Sciatic nerve (tissue), 2 donors: ENCODE results near the gene ZNF850. TPM values are rescaled to one million over a fixed set of nuclear protein-coding genes. Genes with fewer than 3 reads are reported as not detected.
A peak's percentile ranks its signal among the peaks of the same experiment; 100 is the strongest.
"Not testable (repeated sequence)": the region's sequence is repeated elsewhere in the genome, so short reads cannot be mapped to it uniquely, and the experiment has no call there.

Experiments
- ATAC-seq: fragments of 200-7000 bp; cut with Tn5 transposase; one replicate; pipeline ENCODE4 v1.9.1; 2020; ENCODE audit warnings: mild to moderate bottlenecking, moderate library complexity
- DNase-seq: peaks from one replicate; pipeline ENCODE4 v3.0.0-alpha.2; 2020; ENCODE audit warnings: low spot score
- intact Hi-C: fragments of 100-400 bp; cut with DNase I; formaldehyde crosslinking; loops from one replicate; pipeline ENCODE4 v1.14.2; 2022
- total RNA-seq: library from RNA; stranded (reverse); fragmentation: NEBNext Ultra II Directional; extraction: Animal tissue kit (Norgen Biotek cat#: 25700); gene quantifications from one replicate; pipeline ENCODE4 v1.2.1, GENCODE V29; 2021
- donor health status: DM: no; HTN: no; CAD: no.
- donor health status: DM: no; HTN: no; CAD: no.

Gene ZNF850
- total RNA-seq, result 4.5 TPM

DNA sequence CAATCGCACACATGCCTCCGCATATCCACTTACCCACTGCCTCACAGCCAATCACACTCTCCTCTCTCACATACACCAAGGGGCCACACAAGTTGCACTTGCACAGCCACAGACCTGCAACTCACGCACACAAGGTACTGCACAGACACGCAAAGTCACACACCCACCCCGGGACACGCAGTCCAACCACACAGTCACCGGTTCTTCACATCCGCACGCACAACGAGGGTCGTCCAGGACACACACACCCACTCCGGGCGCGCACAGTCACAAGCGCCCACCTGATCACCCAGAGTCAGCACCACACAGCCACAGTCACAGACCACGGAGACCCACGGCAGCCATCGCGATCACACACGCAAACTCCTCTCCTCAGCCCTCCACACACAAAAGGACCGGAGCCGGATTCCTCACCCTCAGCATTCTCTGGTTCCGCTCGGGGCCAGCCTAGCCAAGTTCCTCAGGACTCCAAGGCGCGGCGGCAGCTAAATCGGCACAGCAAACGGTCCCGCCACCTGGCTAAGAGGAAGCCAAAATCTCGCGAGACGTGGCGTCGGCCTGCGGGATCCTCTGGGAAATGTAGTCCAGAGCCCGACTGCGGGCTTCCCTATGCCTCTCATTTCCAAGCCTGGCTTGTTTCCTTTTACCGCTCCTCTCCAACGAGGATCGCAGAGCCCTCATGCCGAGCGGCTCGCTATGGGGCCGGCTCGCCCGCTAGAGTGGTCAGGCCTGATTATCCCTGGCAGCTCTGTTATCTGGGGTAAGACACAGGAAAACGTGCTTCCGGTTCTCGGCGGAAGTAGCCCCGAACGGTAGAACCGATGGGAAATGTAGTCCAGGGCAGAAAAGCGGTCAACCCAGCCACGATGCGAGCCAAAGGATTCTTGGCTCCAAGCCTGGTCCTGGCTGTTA lies at the start of gene ZNF850:
TSS of gene ZNF850 (minus strand) at position 497 of the 912 bp plus-strand sequence. CDS start 10,201 bp downstream, outside the sequence.
- ATAC-seq (peak; percentile 99), DNase-seq (peak; percentile 98)
- intact Hi-C loops, result no loop called here

DNA sequence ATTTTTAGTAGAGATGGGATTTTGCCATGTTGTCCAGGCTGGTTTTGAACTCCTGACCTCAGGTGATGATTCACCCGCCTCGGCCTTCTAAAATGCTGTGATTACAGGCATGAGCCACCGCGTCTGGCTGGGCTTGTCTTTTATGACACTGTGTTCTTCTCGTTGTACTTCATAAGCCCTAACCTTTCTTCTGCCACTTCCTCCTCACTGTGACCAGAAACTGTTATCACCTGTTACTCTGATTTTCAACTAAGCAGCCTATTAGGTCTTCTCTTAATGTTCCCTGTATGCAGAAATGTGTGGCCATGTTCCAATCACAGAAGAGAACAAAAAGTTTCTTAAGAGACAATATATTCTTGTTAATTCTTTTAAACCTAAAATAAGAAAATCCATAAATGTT lies 49.2 kb upstream of the ZNF850 start:
- intact Hi-C loops, result no loop called here
- ATAC-seq, result no peak
- no peak for DNase-seq

DNA sequence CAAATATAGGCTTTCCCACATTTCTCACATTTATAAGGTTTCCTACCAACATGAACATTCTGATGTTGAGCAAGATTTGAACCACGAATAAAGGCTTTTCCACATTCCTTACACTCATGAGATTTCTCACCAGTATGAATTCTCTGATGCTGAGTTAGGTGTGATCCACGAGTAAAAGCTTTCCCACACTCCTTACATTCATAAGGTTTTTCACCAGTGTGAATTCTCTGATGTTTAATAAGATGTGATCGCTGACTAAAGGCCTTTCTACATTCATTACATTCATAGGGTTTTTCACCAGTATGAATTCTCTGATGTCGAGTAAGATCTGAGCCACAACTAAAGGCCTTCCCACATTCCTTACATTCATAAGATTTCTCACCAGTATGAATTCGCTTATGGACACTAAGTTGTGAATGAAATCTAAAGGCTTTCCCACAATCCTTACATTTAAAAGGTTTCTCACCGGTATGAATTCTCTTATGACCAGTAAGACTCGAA lies 46.6 kb upstream of the ZNF850 start:
- DNase-seq, result no peak
- ATAC-seq, result no peak
- intact Hi-C loops, result no loop called here

DNA sequence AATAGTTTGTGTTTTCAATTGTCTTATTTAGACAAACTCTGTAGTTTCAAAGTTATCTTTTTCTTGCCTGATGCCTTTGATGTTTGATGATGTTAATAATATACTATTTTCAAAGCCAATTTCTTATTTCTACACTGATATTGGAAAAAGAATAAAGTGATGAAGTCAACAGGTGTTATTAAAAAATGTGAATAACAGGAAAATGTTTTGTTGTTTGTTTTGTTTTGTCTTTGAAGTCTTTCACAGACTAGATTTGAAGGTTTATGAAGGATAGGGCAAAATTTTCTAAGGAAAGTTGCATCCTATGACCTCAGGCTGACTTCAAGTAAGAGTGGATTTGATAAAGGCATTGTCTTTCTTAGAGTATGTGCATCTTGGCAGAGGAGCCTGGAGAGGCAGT lies 34.4 kb upstream of the ZNF850 start:
- intact Hi-C loops, result no loop called here
- DNase-seq, result no peak
- ATAC-seq, result no peak

DNA sequence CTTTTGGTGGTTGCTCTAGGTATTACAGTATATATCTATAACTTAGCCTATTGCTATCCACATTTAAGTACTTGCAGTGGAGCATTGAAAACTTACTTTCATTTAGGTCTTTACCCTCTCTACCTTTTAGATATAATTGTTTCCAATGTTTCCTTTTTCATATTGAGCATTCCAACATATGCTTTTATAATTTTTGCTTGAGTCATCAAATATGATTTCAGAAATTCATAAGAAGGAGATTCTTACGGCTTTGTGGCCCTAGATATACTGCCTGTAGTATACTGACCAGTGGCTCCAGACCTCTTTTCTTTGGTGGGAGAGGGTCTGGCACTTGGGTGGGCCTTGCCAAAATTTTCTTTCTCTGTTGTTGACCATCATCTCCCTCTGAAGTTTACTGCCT lies 32.8 kb upstream of the ZNF850 start:
- DNase-seq (no peak), ATAC-seq (no peak)
- intact Hi-C loops, result no loop called here

DNA sequence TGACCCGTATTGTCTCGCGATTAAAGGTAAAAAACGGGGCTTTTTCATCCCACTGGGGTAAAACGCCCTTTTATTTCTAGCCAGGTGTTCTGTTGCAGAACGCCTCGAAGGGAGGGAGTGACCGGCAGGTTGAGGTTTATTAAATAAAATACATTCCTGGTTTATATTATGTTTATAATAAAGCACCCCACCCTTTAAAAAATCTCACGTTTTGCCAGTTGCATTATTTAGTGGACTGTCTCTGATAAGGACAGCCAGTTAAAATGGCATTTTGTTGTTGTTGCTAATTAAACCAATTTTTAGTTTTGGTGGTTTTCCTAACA lies 25.1 kb upstream of the ZNF850 start:
- intact Hi-C loops, result no loop called here
- ATAC-seq (no peak), DNase-seq (no peak)

DNA sequence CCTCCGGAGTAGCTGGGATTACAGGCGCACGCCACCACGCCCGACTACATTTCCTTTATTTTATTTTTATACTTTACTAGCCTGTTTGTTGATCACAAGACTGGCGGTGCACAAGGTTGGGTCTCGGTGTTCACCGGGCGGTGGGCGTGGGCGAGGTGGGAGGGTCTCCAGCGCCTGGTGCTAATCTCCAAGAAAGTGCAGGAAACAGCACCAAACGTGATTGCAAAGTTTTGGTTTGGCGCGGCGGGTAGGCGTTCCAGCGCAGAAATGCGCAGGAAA lies 24.0 kb upstream of the ZNF850 start:
- DNase-seq (no peak), ATAC-seq (no peak)
- intact Hi-C loops, result no loop called here

DNA sequence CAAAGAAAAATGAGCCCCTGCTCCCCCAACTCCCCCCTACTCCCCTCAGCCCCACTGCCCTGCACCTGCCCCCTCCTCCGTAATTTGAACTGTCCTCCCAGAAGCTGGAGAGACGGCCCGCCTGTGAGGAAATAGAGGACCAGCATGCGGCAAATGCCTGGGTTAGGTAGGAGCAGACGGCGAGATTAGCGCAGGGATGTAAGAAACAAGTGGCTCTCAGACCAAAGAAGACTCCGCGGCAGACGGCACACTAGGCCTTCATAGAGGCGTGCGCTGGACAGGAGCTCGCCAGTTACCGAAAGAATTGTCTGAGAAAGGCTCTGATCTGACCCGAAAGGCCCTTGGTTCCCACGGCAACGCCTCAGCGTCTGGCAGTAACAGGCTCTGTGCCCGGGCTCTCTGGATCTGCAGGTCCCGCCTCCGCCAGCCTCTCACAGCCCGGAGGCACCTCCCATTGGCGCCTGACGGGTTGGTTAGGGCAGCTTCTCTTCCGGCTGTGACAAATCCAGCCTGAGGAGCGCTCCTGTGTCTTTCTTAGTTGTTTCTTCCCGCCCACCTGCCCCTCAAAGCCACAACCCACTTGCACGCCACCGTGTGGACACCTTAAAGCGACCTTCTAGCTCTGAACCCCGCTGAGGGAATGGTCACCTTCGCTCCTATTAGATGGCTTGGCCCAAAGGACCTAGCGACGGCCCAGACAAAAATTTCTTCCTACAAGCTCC lies 19.0 kb upstream of the ZNF850 start:
- DNase-seq, intact Hi-C loops: not testable (repeated sequence)
- peak; percentile 93 for ATAC-seq

DNA sequence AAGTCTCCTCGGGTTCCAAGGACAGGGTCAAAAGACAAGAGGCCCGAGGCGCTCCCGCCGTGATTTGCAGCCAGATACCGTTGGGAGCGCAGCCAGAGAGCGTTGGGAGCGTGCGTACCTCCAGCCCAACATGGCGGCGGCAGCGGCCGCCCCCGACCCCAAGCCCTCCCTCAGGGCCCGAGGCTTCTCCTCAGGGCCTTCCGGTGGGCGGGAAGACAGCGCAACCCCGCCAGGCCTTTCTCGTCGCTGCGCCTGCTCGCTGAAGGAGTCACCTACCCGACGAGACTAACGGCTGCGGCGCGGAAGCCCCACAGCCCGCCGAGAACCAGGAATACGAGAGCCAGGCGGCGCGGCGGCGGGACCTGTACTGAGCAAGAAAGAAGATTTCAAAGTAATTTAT lies 3.2 kb upstream of the ZNF850 start:
- ATAC-seq, result no peak
- intact Hi-C loops, result no loop called here
- no peak for DNase-seq

DNA sequence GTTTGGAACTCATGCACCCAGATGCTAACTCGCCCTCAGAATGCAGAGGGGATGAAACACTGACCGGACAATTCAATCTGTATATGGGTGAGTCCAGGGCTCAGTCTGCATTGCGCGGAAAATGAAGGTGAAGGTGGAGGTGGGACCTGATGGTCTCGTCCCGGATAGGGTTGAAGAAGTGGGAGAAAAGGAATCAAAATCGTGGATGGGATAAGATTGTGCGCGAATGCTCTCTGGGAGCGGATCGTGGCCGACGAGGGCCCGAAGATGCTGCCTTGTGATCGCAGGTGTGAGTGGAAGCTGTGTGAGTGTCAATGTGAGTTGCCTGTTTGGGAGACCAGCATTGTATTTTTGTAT lies 594 bp upstream of the ZNF850 start:
- intact Hi-C loops, result no loop called here
- DNase-seq (no peak), ATAC-seq (no peak)

DNA sequence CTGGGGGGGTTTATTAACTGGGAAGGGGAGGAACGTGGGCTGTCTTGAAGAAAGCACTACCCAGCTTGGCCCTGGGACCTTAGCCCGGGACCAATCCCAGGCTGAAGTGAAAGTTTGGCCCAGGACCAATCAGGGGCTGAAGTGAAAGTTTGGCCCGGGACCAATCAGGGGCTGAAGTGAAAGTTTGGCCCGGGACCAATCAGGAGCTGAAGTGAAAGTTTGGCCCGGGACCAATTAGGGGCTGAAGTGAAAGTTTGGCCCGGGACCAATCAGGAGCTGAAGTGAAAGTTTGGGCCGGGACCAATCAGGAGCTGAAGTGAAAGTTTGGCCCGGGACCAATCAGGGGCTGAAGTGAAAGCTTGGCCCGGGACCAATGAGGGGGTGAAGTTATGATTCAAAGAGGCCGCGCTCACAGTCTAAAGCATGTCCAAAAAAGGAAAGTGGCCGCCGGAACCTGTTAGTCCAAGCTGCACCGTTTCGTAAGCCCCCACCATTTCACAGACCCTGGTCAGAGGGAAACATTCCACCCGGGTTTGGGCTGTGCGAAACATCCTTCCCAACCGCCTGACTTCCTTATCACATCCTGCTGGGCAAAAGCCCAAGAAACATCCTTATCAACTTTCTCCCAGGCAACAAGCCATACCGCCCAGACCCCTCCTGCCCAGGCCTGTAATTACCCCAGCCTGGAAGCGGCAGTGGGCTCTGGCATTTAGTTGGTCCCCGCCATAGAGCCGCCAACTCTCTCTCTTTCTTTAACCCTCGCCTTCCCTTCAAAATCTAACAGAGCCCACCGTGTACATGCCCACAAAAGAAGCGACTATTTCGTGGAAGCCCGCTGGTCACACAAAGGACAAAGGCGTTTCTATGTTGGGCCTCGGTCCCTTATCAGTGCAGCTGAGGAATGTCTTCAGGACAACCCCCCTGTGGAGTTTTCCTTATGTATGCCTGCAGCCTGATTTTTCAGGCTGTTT lies 1.1 kb downstream of the ZNF850 start:
- intact Hi-C loops, result no loop called here
- peak; percentile 75 for DNase-seq

DNA sequence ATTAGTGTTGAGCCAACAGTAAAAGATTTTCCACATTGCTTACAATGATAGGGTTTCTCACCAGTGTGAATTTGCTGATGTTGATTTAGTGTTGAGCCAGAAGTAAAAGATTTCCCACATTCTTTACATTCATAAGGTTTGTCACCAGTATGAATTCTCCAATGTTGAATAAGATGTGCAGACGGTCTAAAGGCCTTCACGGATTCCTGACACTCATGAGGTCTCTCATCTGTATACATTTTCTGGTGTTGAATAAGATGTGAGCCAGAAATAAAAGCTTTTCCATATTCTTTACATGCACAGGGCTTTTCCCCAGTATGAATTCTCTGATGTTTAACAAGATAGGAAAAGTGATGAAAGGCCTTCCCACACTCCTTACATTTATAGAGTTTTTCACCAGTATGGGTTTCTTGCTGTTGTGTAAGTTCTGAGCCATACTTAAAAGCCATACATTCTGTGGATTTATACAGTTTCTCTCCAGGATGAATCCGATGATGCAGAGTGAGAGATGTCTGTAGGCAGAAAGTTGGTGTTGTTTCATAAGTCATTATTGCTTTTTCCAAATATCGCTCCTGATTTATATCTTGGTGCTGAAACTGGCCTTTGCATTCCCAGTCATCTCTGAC lies 22.4 kb downstream of the ZNF850 start:
- intact Hi-C loops, result no loop called here
- DNase-seq, result no peak
- no peak for ATAC-seq

More for the DNA sequence above, 1.1 kb downstream of the ZNF850 start:
- peak; percentile 14 for ATAC-seq

DNA sequence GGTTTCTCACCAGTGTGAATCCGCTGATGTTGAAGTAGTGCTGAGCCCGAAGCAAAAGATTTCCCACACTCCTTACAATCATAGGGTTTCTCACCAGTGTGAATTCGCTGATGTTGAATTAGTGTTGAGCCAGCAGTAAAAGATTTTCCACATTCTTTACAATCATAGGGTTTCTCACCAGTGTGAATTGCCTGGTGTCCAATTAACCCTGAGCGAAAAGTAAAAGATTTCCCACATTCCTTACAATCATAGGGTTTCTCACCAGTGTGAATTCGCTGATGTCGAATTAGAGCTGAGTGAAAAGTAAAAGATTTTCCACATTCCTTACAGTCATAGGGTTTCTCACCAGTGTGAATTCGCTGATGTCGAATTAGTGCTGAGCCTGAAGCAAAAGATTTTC lies 23.0 kb downstream of the ZNF850 start:
- intact Hi-C loops, result loop anchor here (10.0 kb wide), 1 partner anchor 1195 kb away; no protein-coding TSS in a partner anchor

DNA sequence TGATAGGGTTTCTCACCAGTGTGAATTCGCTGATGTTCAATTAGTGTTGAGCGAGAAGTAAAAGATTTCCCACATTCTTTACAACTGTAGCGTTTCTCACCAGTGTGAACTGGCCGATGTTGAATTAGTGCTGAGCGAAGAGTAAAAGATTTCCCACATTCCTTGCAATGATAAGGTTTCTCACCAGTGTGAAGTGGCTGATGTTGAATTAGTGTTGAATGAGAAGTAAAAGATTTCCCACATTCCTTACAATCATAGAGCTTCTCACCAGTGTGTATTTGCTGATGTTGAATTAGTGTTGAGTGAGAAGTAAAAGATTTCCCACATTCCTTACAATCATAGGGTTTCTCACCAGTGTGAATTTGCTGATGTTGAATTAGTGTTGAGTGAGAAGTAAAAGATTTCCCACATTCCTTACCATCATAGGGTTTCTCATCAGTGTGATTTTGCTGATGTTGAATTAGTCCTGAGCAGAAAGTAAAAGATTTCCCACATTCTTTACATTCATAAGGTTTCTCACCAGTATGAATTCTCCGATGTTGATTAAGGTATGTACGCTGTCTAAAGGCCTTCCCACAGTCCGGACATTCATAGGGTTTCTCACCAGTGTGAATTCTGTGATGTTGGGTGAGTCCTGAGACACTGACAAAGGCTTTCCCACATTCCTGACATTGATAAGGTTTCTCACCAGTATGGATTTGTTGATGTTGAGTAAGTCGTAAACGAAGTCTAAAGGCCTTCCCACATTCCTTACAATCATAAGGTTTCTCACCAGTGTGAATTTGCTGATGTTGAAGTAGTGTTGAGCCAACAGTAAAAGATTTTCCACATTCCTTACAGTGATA lies 24.0 kb downstream of the ZNF850 start:
- no peak for ATAC-seq
- intact Hi-C loops, result loop anchor here (10.0 kb wide), 1 partner anchor 1194 kb away; no protein-coding TSS in a partner anchor
- no peak for DNase-seq

More for the DNA sequence above, 23.0 kb downstream of the ZNF850 start:
- DNase-seq, ATAC-seq: not testable (repeated sequence)

DNA sequence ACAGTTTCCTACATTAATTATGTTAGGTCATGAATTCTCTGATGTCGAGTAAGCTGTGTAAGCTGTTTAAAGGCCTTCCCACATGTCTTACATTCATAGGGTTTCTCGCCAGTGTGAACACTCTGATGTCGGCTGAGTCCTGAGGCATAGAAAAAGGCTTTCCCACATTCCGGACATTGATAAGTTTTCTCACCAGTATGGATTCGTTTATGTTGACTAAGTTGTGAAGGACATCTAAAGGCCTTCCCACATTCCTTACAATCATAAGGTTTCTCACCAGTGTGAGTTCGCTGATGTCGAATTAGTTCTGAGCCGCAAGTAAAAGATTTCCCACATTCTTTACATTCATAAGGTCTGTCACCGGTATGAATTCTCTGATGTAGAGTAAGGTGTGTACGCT lies 24.9 kb downstream of the ZNF850 start:
- DNase-seq, result no peak
- intact Hi-C loops, result loop anchor here (10.0 kb wide), 1 partner anchor 1193 kb away; no protein-coding TSS in a partner anchor
- ATAC-seq, result no peak

DNA sequence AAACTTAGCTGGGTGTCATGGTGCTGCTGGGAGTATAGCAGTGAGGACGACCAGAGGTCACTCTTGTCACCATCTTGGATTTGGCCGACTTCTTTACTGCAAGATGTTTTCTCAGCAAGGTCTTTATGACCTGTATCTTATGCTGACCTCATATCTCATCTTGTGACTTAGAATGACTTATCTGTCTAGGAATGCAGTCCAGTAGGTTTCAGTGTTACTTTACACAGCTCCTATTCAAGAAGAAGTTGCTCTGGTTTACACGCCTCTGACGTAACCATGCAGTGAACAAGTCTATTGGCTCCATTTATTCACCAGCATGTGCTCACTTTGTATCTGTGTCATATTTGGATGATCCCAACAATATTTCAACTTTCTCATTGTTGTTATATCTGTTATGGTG lies 26.7 kb downstream of the ZNF850 start:
- intact Hi-C loops, result loop anchor here (10.0 kb wide), 1 partner anchor 1191 kb away; no protein-coding TSS in a partner anchor
- no peak for DNase-seq
- ATAC-seq, result no peak

DNA sequence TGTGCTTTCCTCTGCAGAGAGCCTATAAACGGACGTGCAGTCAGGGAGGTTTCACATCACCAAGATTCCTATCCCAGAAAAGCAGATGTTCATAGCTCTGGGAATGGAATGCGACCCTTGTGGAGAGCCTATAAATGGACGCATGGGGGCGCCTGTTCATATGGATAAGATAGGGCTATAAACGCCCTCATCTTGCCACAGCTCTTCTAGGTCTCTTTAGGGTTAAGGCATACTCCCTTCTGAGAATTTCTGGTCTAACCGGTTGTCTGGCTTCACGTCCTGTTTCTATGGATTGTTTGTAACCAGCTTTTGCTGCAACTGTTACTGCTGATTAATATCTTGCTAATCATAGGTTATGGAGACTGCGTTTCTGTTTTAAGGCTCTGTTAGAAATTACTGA lies 36.4 kb downstream of the ZNF850 start:
- DNase-seq, ATAC-seq: not testable (repeated sequence)
- intact Hi-C loops, result loop anchor here (10.0 kb wide), 1 partner anchor 681 kb away; the partner anchor contains the start of genes THAP8 and WDR62
